GM12865 (cell line): ENCODE measurements around the gene CTAGE9.
"Not testable (repeated sequence)": the region's sequence is repeated elsewhere in the genome, so short reads cannot be mapped to it uniquely, and the experiment has no call there.

ENCODE experiments used
- DNase-seq: peaks from one replicate; pipeline ENCODE4 v3.0.0; 2010; ENCODE audit warnings: low read depth
- H3K4me3 ChIP-seq: 2 replicates; pipeline ENCODE4 v1.5.1; 2011; ENCODE audit warnings: mild to moderate bottlenecking, low read depth, low read length, control low read depth
- TF ChIP-seq, protein P1 (sequence below): IDR thresholded peaks from 2 replicates; pipeline ENCODE4 v1.5.1; 2011; ENCODE audit warnings: low read length, control low read depth, low read depth, inconsistent platforms; ENCODE audit not compliant: insufficient read depth; ENCODE audit errors: missing control alignments

The CTAGE9 gene, protein sequence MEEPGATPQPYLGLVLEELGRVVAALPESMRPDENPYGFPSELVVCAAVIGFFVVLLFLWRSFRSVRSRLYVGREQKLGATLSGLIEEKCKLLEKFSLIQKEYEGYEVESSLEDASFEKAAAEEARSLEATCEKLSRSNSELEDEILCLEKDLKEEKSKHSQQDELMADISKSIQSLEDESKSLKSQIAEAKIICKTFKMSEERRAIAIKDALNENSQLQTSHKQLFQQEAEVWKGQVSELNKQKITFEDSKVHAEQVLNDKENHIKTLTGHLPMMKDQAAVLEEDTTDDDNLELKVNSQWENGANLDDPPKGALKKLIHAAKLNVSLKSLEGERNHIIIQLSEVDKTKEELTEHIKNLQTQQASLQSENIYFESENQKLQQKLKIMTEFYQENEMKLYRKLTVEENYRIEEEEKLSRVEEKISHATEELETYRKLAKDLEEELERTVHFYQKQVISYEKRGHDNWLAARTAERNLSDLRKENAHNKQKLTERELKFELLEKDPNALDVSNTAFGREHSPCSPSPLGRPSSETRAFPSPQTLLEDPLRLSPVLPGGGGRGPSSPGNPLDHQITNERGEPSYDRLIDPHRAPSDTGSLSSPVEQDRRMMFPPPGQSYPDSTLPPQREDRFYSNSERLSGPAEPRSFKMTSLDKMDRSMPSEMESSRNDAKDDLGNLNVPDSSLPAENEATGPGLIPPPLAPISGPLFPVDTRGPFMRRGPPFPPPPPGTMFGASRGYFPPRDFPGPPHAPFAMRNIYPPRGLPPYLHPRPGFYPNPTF

DNA sequence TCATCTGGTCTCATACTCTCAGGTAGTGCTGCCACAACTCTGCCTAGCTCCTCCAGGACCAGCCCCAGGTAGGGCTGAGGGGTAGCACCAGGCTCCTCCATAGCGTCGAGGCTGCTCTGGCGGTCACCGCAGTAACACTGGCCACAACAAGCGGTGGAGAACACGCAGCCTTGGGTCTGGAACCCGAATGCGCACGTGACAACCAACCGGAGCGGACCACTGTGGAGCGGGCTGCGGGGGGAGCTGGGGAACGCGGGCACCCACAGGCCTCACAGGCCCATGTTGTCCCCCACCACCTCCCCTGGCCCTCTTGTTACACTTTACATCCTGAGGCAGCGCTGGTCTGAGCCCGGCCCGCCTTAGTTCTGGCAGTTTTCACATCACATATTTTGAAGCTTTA is at the start of gene CTAGE9:
Gene CTAGE9 (minus strand): TSS at position 101 of the 400 bp plus-strand sequence. CDS start 0 bp downstream, at position 101.
- H3K4me3 ChIP-seq, DNase-seq: not testable (repeated sequence)

DNA sequence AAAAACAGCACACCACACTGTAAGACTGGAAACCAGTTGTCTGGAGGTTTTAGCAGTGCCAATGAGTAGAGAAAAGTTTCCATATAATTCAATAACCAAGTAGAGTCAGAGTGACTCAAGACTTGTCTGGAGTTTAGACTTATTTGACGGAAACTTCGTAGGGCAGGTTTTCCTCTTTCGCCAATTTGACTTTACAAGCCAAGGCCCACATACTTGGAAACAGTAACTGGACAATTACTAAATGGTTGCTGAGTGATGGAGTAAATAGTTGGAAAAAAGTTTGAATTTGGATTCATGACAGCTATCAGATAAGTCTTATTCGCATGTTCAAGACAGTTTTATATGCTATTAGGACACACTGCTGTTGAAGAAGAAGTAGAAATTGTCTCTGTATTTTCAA is 48.1 kb upstream of the CTAGE9 start:
- DNase-seq, result no peak
- TF ChIP-seq, protein P1, sequence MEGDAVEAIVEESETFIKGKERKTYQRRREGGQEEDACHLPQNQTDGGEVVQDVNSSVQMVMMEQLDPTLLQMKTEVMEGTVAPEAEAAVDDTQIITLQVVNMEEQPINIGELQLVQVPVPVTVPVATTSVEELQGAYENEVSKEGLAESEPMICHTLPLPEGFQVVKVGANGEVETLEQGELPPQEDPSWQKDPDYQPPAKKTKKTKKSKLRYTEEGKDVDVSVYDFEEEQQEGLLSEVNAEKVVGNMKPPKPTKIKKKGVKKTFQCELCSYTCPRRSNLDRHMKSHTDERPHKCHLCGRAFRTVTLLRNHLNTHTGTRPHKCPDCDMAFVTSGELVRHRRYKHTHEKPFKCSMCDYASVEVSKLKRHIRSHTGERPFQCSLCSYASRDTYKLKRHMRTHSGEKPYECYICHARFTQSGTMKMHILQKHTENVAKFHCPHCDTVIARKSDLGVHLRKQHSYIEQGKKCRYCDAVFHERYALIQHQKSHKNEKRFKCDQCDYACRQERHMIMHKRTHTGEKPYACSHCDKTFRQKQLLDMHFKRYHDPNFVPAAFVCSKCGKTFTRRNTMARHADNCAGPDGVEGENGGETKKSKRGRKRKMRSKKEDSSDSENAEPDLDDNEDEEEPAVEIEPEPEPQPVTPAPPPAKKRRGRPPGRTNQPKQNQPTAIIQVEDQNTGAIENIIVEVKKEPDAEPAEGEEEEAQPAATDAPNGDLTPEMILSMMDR, result no peak
- H3K4me3 ChIP-seq, result no peak overlapping the region

DNA sequence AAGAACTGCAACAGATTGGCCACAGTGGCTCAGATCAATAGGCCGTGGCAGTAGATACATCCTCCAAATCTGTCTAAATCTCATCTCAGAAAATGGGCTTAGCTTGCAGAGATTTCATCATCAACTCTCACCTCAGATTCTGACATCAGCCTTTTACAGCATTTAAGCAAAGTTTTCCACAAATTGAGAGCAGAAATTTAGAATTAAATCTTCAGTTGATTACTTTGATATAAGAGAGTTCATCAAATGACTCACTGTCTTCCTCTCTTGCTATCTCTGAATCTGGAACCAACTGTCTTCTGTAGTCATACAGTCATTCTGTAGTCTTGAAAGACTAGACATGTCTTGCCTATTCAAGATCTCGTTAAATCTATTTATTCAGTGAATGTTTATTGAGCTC is 45.2 kb upstream of the CTAGE9 start:
- TF ChIP-seq, protein P1, result no peak
- no peak for DNase-seq
- H3K4me3 ChIP-seq, result no peak overlapping the region

DNA sequence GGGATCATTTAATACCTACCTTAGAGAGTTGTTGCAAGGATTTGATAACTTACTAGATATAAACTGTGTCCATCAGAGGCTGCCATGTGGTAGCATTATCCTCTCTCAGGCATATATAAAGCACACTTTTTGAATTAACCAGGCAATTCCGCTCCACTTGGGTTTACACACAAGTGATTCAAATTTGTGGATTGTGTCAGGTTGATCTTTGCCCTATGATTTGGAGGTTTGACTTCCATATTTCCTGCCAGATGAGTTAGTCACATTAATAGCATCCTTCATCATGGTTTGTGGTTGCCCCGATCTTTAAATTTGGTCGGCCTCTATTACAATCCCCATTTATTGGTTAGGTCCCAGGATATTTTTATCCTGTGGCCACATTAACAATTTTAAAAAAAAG is 44.8 kb upstream of the CTAGE9 start:
- TF ChIP-seq, protein P1, result no peak
- no peak for DNase-seq
- no peak overlapping the region for H3K4me3 ChIP-seq

DNA sequence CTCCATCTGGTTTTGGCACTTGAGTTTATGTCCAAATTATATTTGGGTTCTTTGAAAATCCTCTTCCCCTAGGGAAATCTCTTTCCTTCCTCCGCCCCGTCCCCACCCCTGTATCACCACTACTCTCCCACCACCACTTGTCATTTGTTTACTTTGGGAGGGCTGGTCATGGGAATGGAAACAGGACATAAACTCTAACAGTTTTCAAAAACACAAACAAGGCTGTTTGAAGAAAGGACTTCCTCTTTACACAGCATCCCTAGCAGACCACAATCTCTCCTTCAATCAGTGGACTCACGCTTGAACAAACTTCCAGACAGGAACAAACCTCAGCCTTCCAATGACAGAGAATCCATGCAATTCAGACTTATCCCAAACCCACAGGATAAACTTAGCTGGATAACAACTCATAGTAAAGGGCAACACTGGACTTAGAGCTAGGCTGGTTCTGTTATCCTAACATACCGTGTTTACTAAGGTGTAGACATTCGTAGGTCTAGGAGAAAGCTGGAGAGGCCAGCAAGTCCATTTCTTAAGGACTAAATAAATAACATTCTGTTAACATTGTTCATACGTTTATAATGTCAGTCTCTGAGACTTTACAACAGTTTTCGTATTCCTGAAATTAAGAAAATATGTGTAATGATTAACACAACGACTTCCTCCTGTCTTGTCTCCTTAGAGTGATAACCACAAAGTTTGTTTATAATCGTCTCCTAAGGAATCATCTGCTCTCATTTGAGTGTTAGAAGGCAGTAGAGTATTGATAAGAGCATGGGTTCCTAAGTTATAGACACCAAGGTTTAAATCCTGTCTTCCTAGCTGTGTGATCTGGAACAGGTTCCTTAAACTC is 44.1 kb upstream of the CTAGE9 start:
- TF ChIP-seq, protein P1, result no peak
- no peak for DNase-seq
- no peak overlapping the region for H3K4me3 ChIP-seq

DNA sequence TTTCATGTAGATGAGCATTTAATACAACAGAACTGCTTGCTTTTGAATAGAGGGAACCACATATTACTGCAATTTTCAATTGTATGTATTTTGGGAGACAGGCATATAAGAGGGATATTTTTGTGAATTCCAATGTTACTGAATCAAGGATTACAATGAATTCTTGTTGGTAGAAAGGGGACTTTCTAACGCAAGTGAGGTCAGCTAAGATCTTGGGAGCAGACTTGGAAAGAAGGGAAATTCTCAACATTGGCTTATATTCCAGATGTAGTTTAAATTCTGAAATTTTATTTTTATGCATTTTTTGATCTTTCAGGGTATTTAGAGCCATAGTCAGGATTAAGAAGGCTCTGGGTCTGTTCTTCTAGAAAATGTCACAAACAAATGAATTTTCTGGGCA is 43.3 kb upstream of the CTAGE9 start:
- TF ChIP-seq, protein P1, result no peak
- H3K4me3 ChIP-seq, result no peak overlapping the region
- DNase-seq, result no peak

DNA sequence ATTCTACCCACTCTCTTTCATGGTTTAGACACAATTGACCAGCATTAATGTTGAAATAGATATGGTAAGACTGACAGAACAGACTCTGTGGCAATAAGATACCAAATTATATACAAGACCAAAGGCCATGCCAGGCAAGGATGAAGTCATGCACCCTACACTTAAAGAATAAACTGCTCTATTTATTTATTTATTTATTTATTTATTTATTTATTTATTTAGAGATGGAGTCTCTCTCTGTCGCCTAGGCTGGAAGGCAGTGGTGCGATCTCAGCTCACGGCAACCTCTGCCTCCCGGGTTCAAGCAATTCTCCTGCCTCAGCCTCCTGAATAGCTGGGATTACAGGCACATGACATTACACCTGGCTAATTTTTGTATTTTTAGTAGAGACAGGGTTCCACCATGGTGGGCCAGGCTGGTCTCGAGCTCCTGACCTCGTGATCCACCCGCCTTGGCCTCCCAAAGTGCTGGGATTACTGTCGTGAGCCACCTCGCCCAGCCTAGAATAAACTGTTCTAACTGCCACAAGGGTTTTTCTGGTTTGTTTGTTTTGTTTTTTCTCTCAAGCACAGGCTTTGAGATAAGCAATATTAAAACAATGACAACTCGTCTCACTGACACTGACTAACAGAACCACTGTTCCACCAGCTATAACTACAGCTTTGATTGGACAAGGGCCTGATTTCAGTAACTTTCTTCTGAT is 40.3 kb upstream of the CTAGE9 start:
- H3K4me3 ChIP-seq, DNase-seq: not testable (repeated sequence)
